Left ventricle myocardium inferior (tissue), 1 donor: ENCODE data around the gene TRABD2A. TPM values are rescaled to one million over a fixed set of nuclear protein-coding genes. Genes with fewer than 3 reads are reported as not detected.

Experiments
- DNase-seq: peaks from one replicate; pipeline ENCODE4 v3.0.0-alpha.2; 2020
- H3K27ac ChIP-seq: fragments of 200-600 bp; replicated peaks from 2 replicates; pipeline ENCODE4 v1.8.0; 2021
- H3K27me3 ChIP-seq: fragments of 200-600 bp; 2 replicates; pipeline ENCODE4 v1.8.0; 2021; ENCODE audit warnings: low read depth
- H3K36me3 ChIP-seq: fragments of 200-600 bp; 2 replicates; pipeline ENCODE4 v1.8.0; 2021
- H3K4me1 ChIP-seq: fragments of 200-600 bp; 2 replicates; pipeline ENCODE4 v1.8.0; 2021
- H3K4me3 ChIP-seq: fragments of 200-600 bp; 2 replicates; pipeline ENCODE4 v1.8.0; 2021; ENCODE audit warnings: mild to moderate bottlenecking, moderate library complexity
- H3K9me3 ChIP-seq: fragments of 200-600 bp; replicated peaks from 2 replicates; pipeline ENCODE4 v1.8.0; 2021
- intact Hi-C: fragments of 100-400 bp; cut with micrococcal nuclease; formaldehyde crosslinking; loops from one replicate; pipeline ENCODE4 v1.11.0; 2022
- total RNA-seq: library from RNA; stranded (reverse); fragmentation: NEBNext Ultra II Directional; extraction: Animal tissue kit (Norgen Biotek cat#: 25700); gene quantifications from one replicate; pipeline ENCODE4 v1.2.1, GENCODE V29; 2021
- TF ChIP-seq, protein P1 (sequence below): fragments of 200-600 bp; IDR thresholded peaks from 2 replicates; pipeline ENCODE4 v1.8.0; 2021; ENCODE audit warnings: antibody characterized with exemption, mild to moderate bottlenecking, borderline replicate concordance
- donor health status: DM: no; HTN: yes; CAD: no; lungs with severe emphysema.

The TRABD2A gene
- total RNA-seq, 1 donor from 2014 or later = 0.49 TPM

DNA sequence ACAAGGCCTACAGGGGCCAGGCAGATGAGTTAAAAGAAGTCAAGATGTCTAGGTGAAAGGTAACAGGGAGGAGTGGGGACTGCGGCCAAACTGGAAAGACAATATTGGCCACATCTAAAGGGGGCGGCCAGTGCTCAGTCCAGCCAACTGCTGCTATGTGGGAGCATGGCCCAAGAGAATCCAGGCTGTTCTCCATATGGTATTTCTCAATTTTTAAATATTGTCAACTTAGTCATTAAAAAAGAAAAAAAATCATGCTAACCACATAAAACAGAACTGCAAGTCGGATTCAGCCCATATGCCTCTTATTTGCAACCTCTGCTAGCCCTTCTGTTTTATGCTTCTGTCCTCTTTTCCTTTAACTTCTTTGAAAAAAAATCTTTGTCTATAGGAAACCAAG, 14.8 kb downstream of the TRABD2A start:
- no peaks in the 10 kb centered on the region for H3K9me3 ChIP-seq
- DNase-seq = no peak
- no peaks in the 10 kb centered on the region for H3K4me1 ChIP-seq
- no peak overlapping the region for H3K27ac ChIP-seq
- intact Hi-C loops = no loop called here
- H3K4me3 ChIP-seq = no peak overlapping the region
- peaks cover 13% of the 10 kb centered on the region for H3K27me3 ChIP-seq
- no peaks in the 10 kb centered on the region for H3K36me3 ChIP-seq
- TF ChIP-seq, protein P1, sequence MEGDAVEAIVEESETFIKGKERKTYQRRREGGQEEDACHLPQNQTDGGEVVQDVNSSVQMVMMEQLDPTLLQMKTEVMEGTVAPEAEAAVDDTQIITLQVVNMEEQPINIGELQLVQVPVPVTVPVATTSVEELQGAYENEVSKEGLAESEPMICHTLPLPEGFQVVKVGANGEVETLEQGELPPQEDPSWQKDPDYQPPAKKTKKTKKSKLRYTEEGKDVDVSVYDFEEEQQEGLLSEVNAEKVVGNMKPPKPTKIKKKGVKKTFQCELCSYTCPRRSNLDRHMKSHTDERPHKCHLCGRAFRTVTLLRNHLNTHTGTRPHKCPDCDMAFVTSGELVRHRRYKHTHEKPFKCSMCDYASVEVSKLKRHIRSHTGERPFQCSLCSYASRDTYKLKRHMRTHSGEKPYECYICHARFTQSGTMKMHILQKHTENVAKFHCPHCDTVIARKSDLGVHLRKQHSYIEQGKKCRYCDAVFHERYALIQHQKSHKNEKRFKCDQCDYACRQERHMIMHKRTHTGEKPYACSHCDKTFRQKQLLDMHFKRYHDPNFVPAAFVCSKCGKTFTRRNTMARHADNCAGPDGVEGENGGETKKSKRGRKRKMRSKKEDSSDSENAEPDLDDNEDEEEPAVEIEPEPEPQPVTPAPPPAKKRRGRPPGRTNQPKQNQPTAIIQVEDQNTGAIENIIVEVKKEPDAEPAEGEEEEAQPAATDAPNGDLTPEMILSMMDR = no peak

DNA sequence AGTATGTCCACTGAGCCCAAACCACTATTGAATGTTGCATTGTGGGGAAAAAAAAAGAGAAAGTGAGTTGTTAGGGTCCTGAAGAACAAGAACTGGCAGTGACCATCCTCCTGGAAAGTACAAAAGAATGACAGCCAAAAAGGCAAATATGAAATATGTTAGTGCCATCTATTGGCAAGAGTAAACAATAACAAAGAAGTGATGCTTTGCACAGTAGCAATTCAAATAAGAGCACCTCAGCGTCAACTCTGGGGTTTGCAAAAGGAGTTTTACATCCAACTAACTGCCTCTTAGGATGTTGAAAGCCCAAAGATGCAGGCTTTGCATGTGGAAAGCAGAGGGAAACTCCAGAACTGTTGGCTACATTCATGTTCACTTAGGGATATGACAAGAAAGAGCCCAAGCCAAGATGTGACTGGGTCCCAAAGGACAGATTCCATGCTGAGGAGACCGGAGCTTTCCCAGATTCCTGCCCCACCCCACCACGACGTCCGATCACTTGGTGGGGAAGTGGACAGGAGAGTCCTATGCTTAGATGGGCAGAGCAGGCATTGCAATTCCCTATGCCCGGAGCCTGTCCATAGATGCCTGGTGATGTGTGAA, 15.6 kb downstream of the TRABD2A start:
- no peak overlapping the region for H3K4me3 ChIP-seq
- DNase-seq = no peak
- intact Hi-C loops = no loop called here
- H3K36me3 ChIP-seq = no peaks in the 10 kb centered on the region
- H3K27me3 ChIP-seq = peaks cover 18% of the 10 kb centered on the region
- no peaks in the 10 kb centered on the region for H3K4me1 ChIP-seq
- H3K27ac ChIP-seq = no peak overlapping the region
- no peaks in the 10 kb centered on the region for H3K9me3 ChIP-seq
- TF ChIP-seq, protein P1 = peak; percentile 38

DNA sequence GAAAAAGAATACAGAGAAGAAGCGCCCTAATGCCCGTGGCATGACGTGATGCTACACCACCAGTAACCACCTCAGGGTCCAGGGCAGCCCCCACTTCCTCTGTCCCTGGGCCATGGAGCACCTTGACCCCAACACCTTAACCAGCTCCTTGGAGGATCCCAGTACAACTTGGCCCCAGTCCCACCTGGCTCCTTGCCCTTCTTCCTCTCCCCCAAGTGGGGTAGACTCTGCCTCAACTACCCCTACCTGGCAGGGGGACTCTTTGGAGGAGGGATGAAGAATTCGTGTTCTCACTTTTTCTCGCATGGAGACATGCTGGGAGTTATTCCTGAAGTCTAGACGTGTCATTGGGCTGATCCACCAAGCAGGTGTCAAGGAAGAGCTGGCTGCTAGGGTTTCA, 18.9 kb downstream of the TRABD2A start:
- no peak overlapping the region for H3K4me3 ChIP-seq
- H3K4me1 ChIP-seq = no peaks in the 10 kb centered on the region
- intact Hi-C loops = no loop called here
- no peak overlapping the region for H3K27ac ChIP-seq
- no peaks in the 10 kb centered on the region for H3K36me3 ChIP-seq
- no peak for DNase-seq
- H3K27me3 ChIP-seq = peaks cover 18% of the 10 kb centered on the region
- TF ChIP-seq, protein P1 = no peak
- H3K9me3 ChIP-seq = no peaks in the 10 kb centered on the region

DNA sequence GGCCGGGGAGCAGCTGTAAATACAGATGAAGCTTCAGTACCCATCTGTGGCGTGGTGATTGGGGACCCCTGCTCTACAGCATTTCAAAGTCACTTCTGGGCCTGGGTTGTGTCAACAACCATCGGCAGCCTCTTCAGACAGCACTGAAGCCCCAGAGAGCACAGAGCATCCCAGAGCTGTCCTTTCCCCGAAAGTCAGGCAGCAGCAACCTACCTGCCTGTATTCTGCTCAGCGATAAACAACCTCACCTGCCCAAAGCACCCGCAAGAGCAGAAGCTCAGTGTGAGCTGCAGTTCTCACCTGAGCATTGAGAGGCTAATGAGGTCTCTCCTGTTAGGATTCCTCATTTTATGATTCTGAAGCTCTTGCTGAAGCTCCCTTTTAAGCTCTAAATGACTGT, 19.3 kb downstream of the TRABD2A start:
- Histone ChIP-seq H3K4me1 (no peaks in the 10 kb centered on the region), H3K27me3 (peaks cover 18% of the 10 kb centered on the region), H3K9me3 (no peaks in the 10 kb centered on the region), H3K27ac (no peak overlapping the region), H3K36me3 (no peaks in the 10 kb centered on the region), H3K4me3 (no peak overlapping the region)
- intact Hi-C loops = no loop called here
- TF ChIP-seq, protein P1 = no peak
- no peak for DNase-seq

DNA sequence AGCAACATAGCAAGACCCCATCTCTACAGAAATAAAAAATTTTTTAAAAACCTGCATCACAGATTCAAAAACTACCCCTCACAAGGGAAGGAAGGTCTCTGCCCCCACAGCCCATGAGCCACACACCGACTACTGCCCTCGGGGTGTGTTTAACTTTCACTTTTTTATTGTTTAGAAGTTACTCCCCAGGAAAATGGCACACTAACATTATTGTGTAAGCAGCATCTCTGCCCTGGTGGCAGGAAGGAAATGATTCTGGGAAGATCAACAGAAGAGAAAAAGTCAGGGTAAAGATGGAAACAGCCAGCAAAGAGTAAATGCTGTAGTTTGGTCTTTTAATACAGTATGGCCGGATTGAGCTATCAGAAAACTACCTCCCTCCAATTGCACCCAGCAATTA, 21.9 kb downstream of the TRABD2A start:
- intact Hi-C loops = no loop called here
- H3K4me1 ChIP-seq = no peaks in the 10 kb centered on the region
- peaks cover 21% of the 10 kb centered on the region for H3K27me3 ChIP-seq
- TF ChIP-seq, protein P1 = no peak
- H3K27ac ChIP-seq = no peak overlapping the region
- DNase-seq = no peak
- no peaks in the 10 kb centered on the region for H3K9me3 ChIP-seq
- no peaks in the 10 kb centered on the region for H3K36me3 ChIP-seq
- H3K4me3 ChIP-seq = no peak overlapping the region
